ENCODE results near the gene EXOG.

DNA sequence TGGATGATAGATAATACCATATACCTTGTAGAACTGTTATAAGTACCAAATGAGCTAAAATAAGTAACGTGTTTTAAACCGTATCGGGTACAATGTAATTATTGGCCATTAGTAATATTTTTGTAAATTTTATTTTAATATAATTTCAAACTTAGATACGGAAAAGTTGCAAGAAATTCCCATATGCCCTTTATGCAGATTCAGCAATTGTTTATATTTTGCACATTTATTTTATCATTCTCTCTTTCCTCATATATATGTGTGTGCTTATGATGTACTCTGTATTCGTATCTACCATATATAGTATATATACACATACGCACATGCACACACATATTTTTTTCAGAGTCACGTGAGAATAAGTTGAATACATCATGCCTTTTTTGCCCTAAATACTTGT is 38.5 kb downstream of the EXOG start:
- TF ChIP-seq, protein P1, sequence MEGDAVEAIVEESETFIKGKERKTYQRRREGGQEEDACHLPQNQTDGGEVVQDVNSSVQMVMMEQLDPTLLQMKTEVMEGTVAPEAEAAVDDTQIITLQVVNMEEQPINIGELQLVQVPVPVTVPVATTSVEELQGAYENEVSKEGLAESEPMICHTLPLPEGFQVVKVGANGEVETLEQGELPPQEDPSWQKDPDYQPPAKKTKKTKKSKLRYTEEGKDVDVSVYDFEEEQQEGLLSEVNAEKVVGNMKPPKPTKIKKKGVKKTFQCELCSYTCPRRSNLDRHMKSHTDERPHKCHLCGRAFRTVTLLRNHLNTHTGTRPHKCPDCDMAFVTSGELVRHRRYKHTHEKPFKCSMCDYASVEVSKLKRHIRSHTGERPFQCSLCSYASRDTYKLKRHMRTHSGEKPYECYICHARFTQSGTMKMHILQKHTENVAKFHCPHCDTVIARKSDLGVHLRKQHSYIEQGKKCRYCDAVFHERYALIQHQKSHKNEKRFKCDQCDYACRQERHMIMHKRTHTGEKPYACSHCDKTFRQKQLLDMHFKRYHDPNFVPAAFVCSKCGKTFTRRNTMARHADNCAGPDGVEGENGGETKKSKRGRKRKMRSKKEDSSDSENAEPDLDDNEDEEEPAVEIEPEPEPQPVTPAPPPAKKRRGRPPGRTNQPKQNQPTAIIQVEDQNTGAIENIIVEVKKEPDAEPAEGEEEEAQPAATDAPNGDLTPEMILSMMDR (IDR thresholded peaks at IDR 0.05; ENCODE audit: extremely low read depth in 1 of 2, insufficient read depth in 1 of 2, low read depth in 1 of 2, low read length in 2 of 2) = no peak
- TF ChIP-seq FOS (IDR thresholded peaks at IDR 0.05; ENCODE audit: borderline replicate concordance, insufficient read depth, low read length) (no peak), POLR2A (IDR thresholded peaks at IDR 0.05; ENCODE audit: low read depth, low read length) (no peak), POLR2AphosphoS5 (IDR thresholded peaks at IDR 0.05; ENCODE audit: insufficient read depth, low read depth, low read length) (no peak), JUN (IDR thresholded peaks at IDR 0.05; ENCODE audit: borderline replicate concordance, insufficient read depth, insufficient read length, low read depth) (no peak), GATA2 (IDR thresholded peaks at IDR 0.05; ENCODE audit: insufficient read depth, insufficient read length, low read depth, low read length) (no peak), MYC (IDR thresholded peaks at IDR 0.05; ENCODE audit: low read depth, low read length) (no peak), EZH2 (IDR thresholded peaks at IDR 0.05; ENCODE audit: borderline replicate concordance, low read depth, low read length, severe bottlenecking) (no peak)
- TF ChIP-seq, protein P2, sequence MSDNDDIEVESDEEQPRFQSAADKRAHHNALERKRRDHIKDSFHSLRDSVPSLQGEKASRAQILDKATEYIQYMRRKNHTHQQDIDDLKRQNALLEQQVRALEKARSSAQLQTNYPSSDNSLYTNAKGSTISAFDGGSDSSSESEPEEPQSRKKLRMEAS (IDR thresholded peaks at IDR 0.05; ENCODE audit: insufficient read depth, insufficient read length) = no peak
